PC-3 (cell line): ENCODE measurements around the gene STARD10.

Source experiments
- CTCF ChIP-seq: fragments of 300-600 bp; sonication (generic); conservative IDR thresholded peaks from 2 replicates; pipeline ENCODE4 v1.5.1; 2017; ENCODE audit warnings: antibody characterized with exemption, low read depth, mild to moderate bottlenecking, low read length
- EZH2phosphoT487 ChIP-seq: fragments of 300-600 bp; sonication (generic); IDR thresholded peaks from 2 replicates; pipeline ENCODE4 v1.6.1; 2018; ENCODE audit warnings: mild to moderate bottlenecking, antibody characterized with exemption, low read length, borderline replicate concordance

GRCh38 chr11:72841397-72841796 is 47.5 kb upstream of the STARD10 start:
- TF ChIP-seq EZH2phosphoT487 (no peak), CTCF (no peak)
